Measurements from ENCODE around the gene PIK3C2B. TPM values are rescaled to one million over a fixed set of nuclear protein-coding genes. Genes with fewer than 3 reads are reported as not detected.

The PIK3C2B gene
- total RNA-seq, 2 experiments from 2014 or later, result 27.4 to 28.9 TPM

- H3K4me1 Mint-ChIP-seq, result peaks cover 22% of the 10 kb centered on the region
- H3K9me3 Mint-ChIP-seq, result no peaks in the 10 kb centered on the region
- H3K27me3 Mint-ChIP-seq, result no peaks in the 10 kb centered on the region
- H3K27ac Mint-ChIP-seq, result no peak overlapping the region
- H3K4me3 Mint-ChIP-seq, result no peak overlapping the region
- ChIA-PET CTCF (interaction anchor here (1.2 to 2.0 kb wide), 4 partner anchors 12 to 45 kb away, joined by 4 to 6 read pairs (median 4); no protein-coding TSS in a partner anchor), POLR2A (no interaction called here)
- DNase-seq, result no peak
- H3K36me3 Mint-ChIP-seq (ENCODE audit: low read depth), result no peaks in the 10 kb centered on the region
These were observed 18.8 kb downstream of the PIK3C2B start for GRCh38 chr1:204475656-204476432.

- no peaks in the 10 kb centered on the region for H3K9me3 Mint-ChIP-seq
- POLR2A ChIA-PET, result no interaction called here
- no peak overlapping the region for H3K4me3 Mint-ChIP-seq
- CTCF ChIA-PET, result no interaction called here
- no peak for DNase-seq
- no peaks in the 10 kb centered on the region for H3K27me3 Mint-ChIP-seq
- H3K4me1 Mint-ChIP-seq, result peaks cover 6% of the 10 kb centered on the region
- H3K27ac Mint-ChIP-seq, result no peak overlapping the region
- H3K36me3 Mint-ChIP-seq (ENCODE audit: low read depth), result peaks cover 3% of the 10 kb centered on the region
These were observed 21.1 kb downstream of the PIK3C2B start for GRCh38 chr1:204473400-204473965.

- no peak for DNase-seq
- ChIA-PET POLR2A (no interaction called here), CTCF (no interaction called here)
- H3K27ac Mint-ChIP-seq, result no peak overlapping the region
- H3K4me3 Mint-ChIP-seq, result no peak overlapping the region
- peaks cover 8% of the 10 kb centered on the region for H3K36me3 Mint-ChIP-seq (ENCODE audit: low read depth)
- H3K27me3 Mint-ChIP-seq, result no peaks in the 10 kb centered on the region
- peaks cover 6% of the 10 kb centered on the region for H3K4me1 Mint-ChIP-seq
- no peaks in the 10 kb centered on the region for H3K9me3 Mint-ChIP-seq
These were observed 21.9 kb downstream of the PIK3C2B start for GRCh38 chr1:204472660-204473059.

- DNase-seq, result no peak
- Mint-ChIP-seq H3K27me3 (no peaks in the 10 kb centered on the region), H3K36me3 (ENCODE audit: low read depth) (peaks cover 8% of the 10 kb centered on the region), H3K27ac (no peak overlapping the region), H3K4me1 (peaks cover 6% of the 10 kb centered on the region), H3K4me3 (no peak overlapping the region), H3K9me3 (no peaks in the 10 kb centered on the region)
- POLR2A ChIA-PET, result no interaction called here
- CTCF ChIA-PET, result no interaction called here
These were observed 22.9 kb downstream of the PIK3C2B start for GRCh38 chr1:204471687-204472086.

- Mint-ChIP-seq H3K36me3 (ENCODE audit: low read depth) (peaks cover 9% of the 10 kb centered on the region), H3K4me1 (peaks cover 12% of the 10 kb centered on the region), H3K9me3 (no peaks in the 10 kb centered on the region), H3K4me3 (no peak overlapping the region), H3K27me3 (no peaks in the 10 kb centered on the region), H3K27ac (no peak overlapping the region)
- ChIA-PET CTCF (interaction anchor here (0.6 to 1.0 kb wide), 2 partner anchors 10 to 58 kb away, joined by 3 to 4 read pairs; no protein-coding TSS in a partner anchor), POLR2A (no interaction called here)
- no peak for DNase-seq
These were observed 25.3 kb downstream of the PIK3C2B start for GRCh38 chr1:204469304-204469703.

- H3K4me1 Mint-ChIP-seq, result peaks cover 17% of the 10 kb centered on the region
- peaks cover 14% of the 10 kb centered on the region for H3K36me3 Mint-ChIP-seq (ENCODE audit: low read depth)
- H3K27me3 Mint-ChIP-seq, result no peaks in the 10 kb centered on the region
- H3K27ac Mint-ChIP-seq, result no peak overlapping the region
- ChIA-PET POLR2A (no interaction called here), CTCF (interaction anchor here (1.0 kb wide), 1 partner anchor 10 kb away, joined by 3 read pairs; no protein-coding TSS in a partner anchor)
- H3K4me3 Mint-ChIP-seq, result no peak overlapping the region
- no peak for DNase-seq
- H3K9me3 Mint-ChIP-seq, result no peaks in the 10 kb centered on the region
These were observed 25.8 kb downstream of the PIK3C2B start for GRCh38 chr1:204468766-204469302.

- Mint-ChIP-seq H3K4me1 (peaks cover 23% of the 10 kb centered on the region), H3K36me3 (ENCODE audit: low read depth) (peaks cover 15% of the 10 kb centered on the region), H3K9me3 (no peaks in the 10 kb centered on the region), H3K27ac (no peak overlapping the region), H3K4me3 (no peak overlapping the region), H3K27me3 (no peaks in the 10 kb centered on the region)
- DNase-seq, result no peak
- POLR2A ChIA-PET, result no interaction called here
- CTCF ChIA-PET, result no interaction called here
These were observed 26.4 kb downstream of the PIK3C2B start for GRCh38 chr1:204468206-204468605.

- CTCF ChIA-PET, result interaction anchor here (0.5 to 12.0 kb wide), 6 partner anchors 12 to 103 kb away, joined by 3 to 102 read pairs (median 4); no protein-coding TSS in a partner anchor
- POLR2A ChIA-PET, result no interaction called here
- H3K4me1 Mint-ChIP-seq, result peaks cover 38% of the 10 kb centered on the region
- H3K27ac Mint-ChIP-seq, result peak overlapping the region; percentile 36
- H3K4me3 Mint-ChIP-seq, result no peak overlapping the region
- H3K27me3 Mint-ChIP-seq, result no peaks in the 10 kb centered on the region
- DNase-seq, result no peak
- H3K36me3 Mint-ChIP-seq (ENCODE audit: low read depth), result peaks cover 15% of the 10 kb centered on the region
- H3K9me3 Mint-ChIP-seq, result no peaks in the 10 kb centered on the region
These were observed 27.9 kb downstream of the PIK3C2B start for GRCh38 chr1:204466416-204467405.

- CTCF ChIA-PET, result interaction anchor here (0.5 to 12.0 kb wide), 8 partner anchors 13 to 102 kb away, joined by 3 to 102 read pairs (median 4); no protein-coding TSS in a partner anchor
- no peak for DNase-seq
- Mint-ChIP-seq H3K4me3 (no peak overlapping the region), H3K27me3 (no peaks in the 10 kb centered on the region), H3K9me3 (no peaks in the 10 kb centered on the region), H3K4me1 (peaks cover 47% of the 10 kb centered on the region), H3K27ac (no peak overlapping the region), H3K36me3 (ENCODE audit: low read depth) (peaks cover 20% of the 10 kb centered on the region)
- POLR2A ChIA-PET, result no interaction called here
These were observed 28.8 kb downstream of the PIK3C2B start for GRCh38 chr1:204465546-204466415.

GRCh38 chr1:204464701-204465100 lies 29.9 kb downstream of the PIK3C2B start:
- CTCF ChIA-PET, result interaction anchor here (1.4 to 12.0 kb wide), 4 partner anchors 16 to 34 kb away, joined by 3 to 102 read pairs (median 6); no protein-coding TSS in a partner anchor
- H3K4me1 Mint-ChIP-seq, result peaks cover 58% of the 10 kb centered on the region
- H3K27ac Mint-ChIP-seq, result peak overlapping the region; percentile 43
- peaks cover 29% of the 10 kb centered on the region for H3K36me3 Mint-ChIP-seq (ENCODE audit: low read depth)
- no peak for DNase-seq
- POLR2A ChIA-PET, result no interaction called here
- H3K27me3 Mint-ChIP-seq, result no peaks in the 10 kb centered on the region
- H3K9me3 Mint-ChIP-seq, result no peaks in the 10 kb centered on the region
- H3K4me3 Mint-ChIP-seq, result no peak overlapping the region

GRCh38 chr1:204464187-204464631 lies 30.4 kb downstream of the PIK3C2B start:
- DNase-seq, result no peak
- Mint-ChIP-seq H3K27me3 (no peaks in the 10 kb centered on the region), H3K27ac (peak overlapping the region; percentile 42), H3K36me3 (ENCODE audit: low read depth) (peaks cover 34% of the 10 kb centered on the region), H3K4me3 (no peak overlapping the region), H3K4me1 (peaks cover 62% of the 10 kb centered on the region), H3K9me3 (no peaks in the 10 kb centered on the region)
- ChIA-PET POLR2A (no interaction called here), CTCF (interaction anchor here (1.6 to 12.0 kb wide), 6 partner anchors 9 to 33 kb away, joined by 4 to 102 read pairs (median 6); no protein-coding TSS in a partner anchor)
